Measurements from ENCODE around the gene MEF2D.

The MEF2D gene

GRCh38 chr1:156444407-156445001 is 56.1 kb downstream of the MEF2D start:
- H3K36me3 ChIP-seq (ENCODE audit: insufficient read depth, low read depth, low read length), result no peaks in the 10 kb centered on the region
- H3K9me3 ChIP-seq (ENCODE audit: insufficient read depth, low read depth, low read length), result no peaks in the 10 kb centered on the region
- no peak overlapping the region for H3K27ac ChIP-seq (ENCODE audit: low read length)
- no peak overlapping the region for H3K9ac ChIP-seq (ENCODE audit: low read depth, low read length)
- peaks cover 12% of the 10 kb centered on the region; the same call in 1 of the 2 replicates for H3K4me1 ChIP-seq (ENCODE audit: insufficient read depth, low read length)
- H3K27me3 ChIP-seq (ENCODE audit: insufficient read depth, low read length), result peaks cover 61% of the 10 kb centered on the region
- H3K4me3 ChIP-seq (ENCODE audit: low read length), result no peak overlapping the region

- Histone ChIP-seq H3K4me1 (ENCODE audit: insufficient read depth, low read length) (peaks cover 17% of the 10 kb centered on the region; the same call in 1 of the 2 replicates), H3K9me3 (ENCODE audit: insufficient read depth, low read depth, low read length) (no peaks in the 10 kb centered on the region; the same call in 1 of the 2 replicates), H3K36me3 (ENCODE audit: insufficient read depth, low read depth, low read length) (no peaks in the 10 kb centered on the region), H3K4me3 (ENCODE audit: low read length) (no peak overlapping the region), H3K27ac (ENCODE audit: low read length) (no peak overlapping the region), H3K9ac (ENCODE audit: low read depth, low read length) (no peak overlapping the region), H3K27me3 (ENCODE audit: insufficient read depth, low read length) (peaks cover 73% of the 10 kb centered on the region)
Observed at GRCh38 chr1:156443286-156443685, 57.3 kb downstream of the MEF2D start.

GRCh38 chr1:156440654-156441437 is 59.7 kb downstream of the MEF2D start:
- Histone ChIP-seq H3K27ac (ENCODE audit: low read length) (no peak overlapping the region), H3K4me1 (ENCODE audit: insufficient read depth, low read length) (peaks cover 13% of the 10 kb centered on the region; the same call in 1 of the 2 replicates), H3K9me3 (ENCODE audit: insufficient read depth, low read depth, low read length) (no peaks in the 10 kb centered on the region; the same call in 1 of the 2 replicates), H3K27me3 (ENCODE audit: insufficient read depth, low read length) (peaks cover 93% of the 10 kb centered on the region), H3K4me3 (ENCODE audit: low read length) (no peak overlapping the region; the same call in 1 of the 2 replicates), H3K36me3 (ENCODE audit: insufficient read depth, low read depth, low read length) (no peaks in the 10 kb centered on the region), H3K9ac (ENCODE audit: low read depth, low read length) (no peak overlapping the region)

- no peak overlapping the region for H3K9ac ChIP-seq (ENCODE audit: low read depth, low read length)
- H3K27ac ChIP-seq (ENCODE audit: low read length), result no peak overlapping the region
- no peaks in the 10 kb centered on the region for H3K36me3 ChIP-seq (ENCODE audit: insufficient read depth, low read depth, low read length)
- H3K9me3 ChIP-seq (ENCODE audit: insufficient read depth, low read depth, low read length), result peaks cover 4% of the 10 kb centered on the region; the same call in 1 of the 2 replicates
- H3K27me3 ChIP-seq (ENCODE audit: insufficient read depth, low read length), result peaks cover 100% of the 10 kb centered on the region
- H3K4me3 ChIP-seq (ENCODE audit: low read length), result peak overlapping the region; percentile 32; the same call in 1 of the 2 replicates
- H3K4me1 ChIP-seq (ENCODE audit: insufficient read depth, low read length), result peaks cover 13% of the 10 kb centered on the region; the same call in 1 of the 2 replicates
Observed at GRCh38 chr1:156439777-156440183, 60.8 kb downstream of the MEF2D start.

GRCh38 chr1:156439036-156439776 is 61.4 kb downstream of the MEF2D start:
- H3K27ac ChIP-seq (ENCODE audit: low read length), result no peak overlapping the region
- no peak overlapping the region for H3K9ac ChIP-seq (ENCODE audit: low read depth, low read length)
- H3K4me3 ChIP-seq (ENCODE audit: low read length), result peak overlapping the region; percentile 32; the same call in 1 of the 2 replicates
- no peaks in the 10 kb centered on the region for H3K36me3 ChIP-seq (ENCODE audit: insufficient read depth, low read depth, low read length)
- H3K4me1 ChIP-seq (ENCODE audit: insufficient read depth, low read length), result peaks cover 13% of the 10 kb centered on the region; the same call in 1 of the 2 replicates
- peaks cover 7% of the 10 kb centered on the region; the same call in 1 of the 2 replicates for H3K9me3 ChIP-seq (ENCODE audit: insufficient read depth, low read depth, low read length)
- peaks cover 100% of the 10 kb centered on the region for H3K27me3 ChIP-seq (ENCODE audit: insufficient read depth, low read length)

- Histone ChIP-seq H3K27me3 (ENCODE audit: insufficient read depth, low read length) (peaks cover 100% of the 10 kb centered on the region), H3K9me3 (ENCODE audit: insufficient read depth, low read depth, low read length) (peaks cover 9% of the 10 kb centered on the region; the same call in 1 of the 2 replicates), H3K4me3 (ENCODE audit: low read length) (no peak overlapping the region), H3K27ac (ENCODE audit: low read length) (no peak overlapping the region), H3K9ac (ENCODE audit: low read depth, low read length) (no peak overlapping the region), H3K36me3 (ENCODE audit: insufficient read depth, low read depth, low read length) (no peaks in the 10 kb centered on the region), H3K4me1 (ENCODE audit: insufficient read depth, low read length) (peaks cover 13% of the 10 kb centered on the region; the same call in 1 of the 2 replicates)
Observed at GRCh38 chr1:156438278-156438987, 62.1 kb downstream of the MEF2D start.

- peaks cover 100% of the 10 kb centered on the region for H3K27me3 ChIP-seq (ENCODE audit: insufficient read depth, low read length)
Observed at GRCh38 chr1:156437037-156437867, 63.3 kb downstream of the MEF2D start.

GRCh38 chr1:156436141-156437036 is 64.2 kb downstream of the MEF2D start:
- no peak overlapping the region for H3K27ac ChIP-seq (ENCODE audit: low read length)
- peaks cover 19% of the 10 kb centered on the region for H3K4me1 ChIP-seq (ENCODE audit: insufficient read depth, low read length)
- peaks cover 100% of the 10 kb centered on the region for H3K27me3 ChIP-seq (ENCODE audit: insufficient read depth, low read length)
- no peak overlapping the region for H3K4me3 ChIP-seq (ENCODE audit: low read length)
- H3K9me3 ChIP-seq (ENCODE audit: insufficient read depth, low read depth, low read length), result peaks cover 9% of the 10 kb centered on the region; the same call in 1 of the 2 replicates
- no peaks in the 10 kb centered on the region for H3K36me3 ChIP-seq (ENCODE audit: insufficient read depth, low read depth, low read length)
- H3K9ac ChIP-seq (ENCODE audit: low read depth, low read length), result no peak overlapping the region

More at GRCh38 chr1:156437037-156437867, 63.3 kb downstream of the MEF2D start:
- Histone ChIP-seq H3K27ac (ENCODE audit: low read length) (no peak overlapping the region), H3K9ac (ENCODE audit: low read depth, low read length) (no peak overlapping the region), H3K4me1 (ENCODE audit: insufficient read depth, low read length) (peaks cover 13% of the 10 kb centered on the region; the same call in 1 of the 2 replicates), H3K9me3 (ENCODE audit: insufficient read depth, low read depth, low read length) (peaks cover 9% of the 10 kb centered on the region; the same call in 1 of the 2 replicates), H3K36me3 (ENCODE audit: insufficient read depth, low read depth, low read length) (no peaks in the 10 kb centered on the region), H3K4me3 (ENCODE audit: low read length) (no peak overlapping the region)

- no peak overlapping the region for H3K27ac ChIP-seq (ENCODE audit: low read length)
- H3K4me1 ChIP-seq (ENCODE audit: insufficient read depth, low read length), result peaks cover 22% of the 10 kb centered on the region
- no peak overlapping the region for H3K9ac ChIP-seq (ENCODE audit: low read depth, low read length)
- H3K27me3 ChIP-seq (ENCODE audit: insufficient read depth, low read length), result peaks cover 100% of the 10 kb centered on the region
- no peak overlapping the region for H3K4me3 ChIP-seq (ENCODE audit: low read length)
- no peaks in the 10 kb centered on the region for H3K36me3 ChIP-seq (ENCODE audit: insufficient read depth, low read depth, low read length)
- H3K9me3 ChIP-seq (ENCODE audit: insufficient read depth, low read depth, low read length), result peaks cover 9% of the 10 kb centered on the region; the same call in 1 of the 2 replicates
Observed at GRCh38 chr1:156435545-156436140, 64.9 kb downstream of the MEF2D start.
